Astrocyte (in vitro differentiated cells and primary cell): ENCODE results near the gene PPP1R11.

Experiments used
- CTCF ChIP-seq: IDR thresholded peaks from 2 replicates; pipeline ENCODE4 v1.5.1; 2011; ENCODE audit warnings: low read depth, mild to moderate bottlenecking, inconsistent platforms, low read length, moderate library complexity; ENCODE audit not compliant: insufficient read depth
- EZH2 ChIP-seq: IDR thresholded peaks from 2 replicates; pipeline ENCODE4 v1.6.1; 2012; ENCODE audit warnings: mild to moderate bottlenecking, low read length, inconsistent platforms; ENCODE audit not compliant: insufficient read depth

DNA sequence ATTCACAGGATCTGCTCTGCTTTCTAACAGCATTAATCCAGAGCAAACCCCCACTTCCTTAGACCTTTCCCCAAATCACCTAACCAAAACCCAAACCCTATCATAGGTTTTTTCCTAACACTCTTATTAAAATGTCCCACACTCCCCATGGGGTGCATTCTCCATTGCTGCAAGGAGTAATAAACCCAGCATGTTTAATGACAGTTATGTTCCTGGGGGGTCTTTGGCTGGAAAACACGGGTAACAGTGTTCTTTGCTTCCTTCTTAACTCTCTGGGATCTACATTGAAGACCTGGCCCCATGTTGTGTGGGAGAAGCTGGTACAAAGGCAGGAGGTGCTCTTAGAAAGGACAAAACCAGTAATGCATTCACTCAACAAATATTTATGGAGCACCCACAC lies 29.8 kb downstream of the PPP1R11 start:
- TF ChIP-seq CTCF (no peak), EZH2 (no peak)
